Activated CD8-positive, alpha-beta memory T cell treated with anti-CD3 and anti-CD28 coated beads, Interleukin-2, amount 50 U/mL, for 4 hours (primary cell): ENCODE data around the gene BRCA2.
"Not testable (repeated sequence)": the region's sequence is repeated elsewhere in the genome, so short reads cannot be mapped to it uniquely, and the experiment has no call there.

Experiments
- DNase-seq: peaks from one replicate; pipeline ENCODE4 v3.0.0-alpha.2; 2020

Gene BRCA2

DNA sequence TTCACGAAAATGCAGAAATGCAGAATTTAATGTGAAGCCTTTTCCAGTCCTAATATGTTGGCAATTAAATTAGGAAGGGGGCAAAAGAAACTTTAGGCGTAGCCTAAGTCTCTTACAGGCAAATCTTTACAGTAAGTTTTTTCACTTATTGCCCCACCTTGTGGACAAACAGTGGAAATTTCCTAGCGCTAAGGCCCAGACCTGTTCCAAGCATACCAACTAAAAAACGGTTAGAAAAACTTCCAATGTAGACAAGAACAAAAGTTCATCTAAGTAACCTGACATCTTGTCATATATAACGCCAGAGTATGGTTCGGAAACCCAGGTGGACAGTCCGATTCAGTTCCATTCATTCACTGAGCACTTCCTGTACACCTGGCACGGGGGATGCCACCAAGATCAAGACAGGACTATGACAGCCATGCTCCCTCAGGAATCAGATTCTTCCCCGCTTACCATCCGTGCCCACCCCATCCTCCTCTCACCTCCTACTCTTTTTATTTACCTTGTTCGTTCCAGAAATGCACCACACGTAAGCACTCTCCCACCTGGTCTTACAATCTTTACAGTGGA, 5.1 kb upstream of the BRCA2 start:
- no peak for DNase-seq

DNA sequence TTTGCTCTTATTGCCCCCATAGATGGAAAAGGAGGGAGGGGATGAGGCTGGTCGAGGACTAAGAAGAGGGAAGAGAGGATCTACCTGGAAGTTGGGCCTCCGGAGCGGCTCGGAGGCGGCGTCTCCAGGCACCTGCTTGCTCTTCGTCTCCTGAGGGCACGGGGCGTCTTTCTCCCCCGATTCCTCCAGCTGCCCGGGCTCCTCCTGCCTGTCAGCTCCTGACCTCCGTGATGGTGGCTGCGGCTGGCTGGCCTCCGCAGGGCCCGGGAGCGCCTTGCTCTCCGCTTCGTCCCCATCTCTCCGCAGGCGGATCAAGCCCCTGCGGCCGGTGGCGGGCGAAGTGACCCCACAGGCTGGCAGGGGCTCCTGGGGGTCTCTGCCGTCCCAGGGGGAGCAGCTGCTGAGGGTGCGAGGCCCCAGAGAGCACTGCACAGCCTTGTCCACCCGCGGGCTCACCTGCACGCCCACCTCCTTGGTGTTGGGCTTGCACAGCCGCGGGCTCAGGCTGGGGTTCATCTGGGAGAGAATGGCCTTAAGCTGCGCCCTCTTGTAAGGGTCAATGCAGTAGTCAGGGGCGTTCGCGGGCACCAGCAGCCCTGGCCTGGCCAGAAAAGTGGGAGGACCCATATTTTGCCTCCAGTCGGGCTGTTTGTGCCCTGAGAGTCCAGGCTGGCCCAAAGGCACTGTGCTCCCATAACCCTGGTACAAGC, 4.0 kb upstream of the BRCA2 start:
- no peak for DNase-seq

DNA sequence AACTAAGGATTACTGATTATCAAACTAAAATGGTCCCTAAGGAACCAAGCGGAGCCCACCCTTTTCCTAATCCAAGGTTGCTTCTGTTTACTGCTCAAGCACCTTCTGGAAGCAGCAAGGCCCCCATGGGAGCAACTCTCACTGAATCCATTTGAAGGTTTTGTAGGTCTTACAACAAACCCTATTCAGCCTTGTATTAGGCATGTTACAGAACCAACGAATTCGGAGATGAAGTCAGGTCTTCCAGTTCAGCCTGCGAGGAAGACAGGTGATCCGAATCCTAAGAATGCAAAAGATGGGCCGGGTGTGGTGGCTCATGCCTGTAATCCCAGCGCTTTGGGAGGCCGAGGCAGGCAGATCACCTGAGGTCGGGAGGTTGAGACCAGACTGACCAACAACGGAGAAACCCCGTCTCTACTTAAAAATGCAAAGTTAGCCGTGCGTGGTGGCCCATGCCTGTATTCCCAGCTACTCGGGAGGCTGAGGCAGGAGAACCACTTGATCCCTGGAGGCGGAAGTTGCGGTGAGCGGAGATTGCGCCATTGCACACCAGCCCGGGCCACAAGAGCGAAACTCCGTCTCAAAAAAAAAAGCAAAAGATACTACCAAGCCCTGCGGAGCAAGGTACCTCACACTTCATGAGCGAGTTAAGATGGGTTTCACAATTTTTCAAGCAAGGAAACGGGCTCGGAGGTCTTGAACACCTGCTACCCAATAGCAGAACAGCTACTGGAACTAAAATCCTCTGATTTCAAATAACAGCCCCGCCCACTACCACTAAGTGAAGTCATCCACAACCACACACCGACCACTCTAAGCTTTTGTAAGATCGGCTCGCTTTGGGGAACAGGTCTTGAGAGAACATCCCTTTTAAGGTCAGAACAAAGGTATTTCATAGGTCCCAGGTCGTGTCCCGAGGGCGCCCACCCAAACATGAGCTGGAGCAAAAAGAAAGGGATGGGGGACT, 754 bp upstream of the BRCA2 start:
- peak; percentile 61 for DNase-seq

DNA sequence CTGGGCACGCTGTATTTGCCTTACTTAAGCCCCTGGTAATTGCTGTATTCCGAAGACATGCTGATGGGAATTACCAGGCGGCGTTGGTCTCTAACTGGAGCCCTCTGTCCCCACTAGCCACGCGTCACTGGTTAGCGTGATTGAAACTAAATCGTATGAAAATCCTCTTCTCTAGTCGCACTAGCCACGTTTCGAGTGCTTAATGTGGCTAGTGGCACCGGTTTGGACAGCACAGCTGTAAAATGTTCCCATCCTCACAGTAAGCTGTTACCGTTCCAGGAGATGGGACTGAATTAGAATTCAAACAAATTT, 676 bp downstream of the BRCA2 start:
- no peak for DNase-seq

DNA sequence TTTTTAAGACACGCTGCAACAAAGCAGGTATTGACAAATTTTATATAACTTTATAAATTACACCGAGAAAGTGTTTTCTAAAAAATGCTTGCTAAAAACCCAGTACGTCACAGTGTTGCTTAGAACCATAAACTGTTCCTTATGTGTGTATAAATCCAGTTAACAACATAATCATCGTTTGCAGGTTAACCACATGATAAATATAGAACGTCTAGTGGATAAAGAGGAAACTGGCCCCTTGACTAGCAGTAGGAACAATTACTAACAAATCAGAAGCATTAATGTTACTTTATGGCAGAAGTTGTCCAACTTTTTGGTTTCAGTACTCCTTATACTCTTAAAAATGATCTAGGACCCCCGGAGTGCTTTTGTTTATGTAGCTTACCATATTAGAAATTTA, 1.2 kb downstream of the BRCA2 start:
- no peak for DNase-seq

DNA sequence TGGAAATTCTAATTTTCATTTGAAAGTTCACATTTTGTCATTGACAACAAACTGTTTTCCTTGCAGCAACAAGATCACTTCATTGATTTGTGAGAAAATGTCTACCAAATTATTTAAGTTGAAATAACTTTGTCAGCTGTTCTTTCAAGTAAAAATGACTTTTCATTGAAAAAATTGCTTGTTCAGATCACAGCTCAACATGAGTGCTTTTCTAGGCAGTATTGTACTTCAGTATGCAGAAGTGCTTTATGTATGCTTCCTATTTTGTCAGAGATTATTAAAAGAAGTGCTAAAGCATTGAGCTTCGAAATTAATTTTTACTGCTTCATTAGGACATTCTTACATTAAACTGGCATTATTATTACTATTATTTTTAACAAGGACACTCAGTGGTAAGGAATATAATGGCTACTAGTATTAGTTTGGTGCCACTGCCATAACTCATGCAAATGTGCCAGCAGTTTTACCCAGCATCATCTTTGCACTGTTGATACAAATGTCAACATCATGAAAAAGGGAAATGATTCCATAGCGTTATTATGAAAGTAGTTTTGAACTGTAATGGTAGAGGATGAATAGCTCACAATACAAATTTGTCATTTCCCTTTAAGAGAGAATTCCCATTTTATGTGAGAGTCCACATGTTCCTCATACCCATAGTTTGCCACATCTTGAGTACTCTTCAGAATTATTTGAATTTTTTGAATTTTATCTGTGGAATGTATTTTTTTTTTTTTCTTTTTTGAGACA, 2.6 kb downstream of the BRCA2 start:
- DNase-seq = no peak

DNA sequence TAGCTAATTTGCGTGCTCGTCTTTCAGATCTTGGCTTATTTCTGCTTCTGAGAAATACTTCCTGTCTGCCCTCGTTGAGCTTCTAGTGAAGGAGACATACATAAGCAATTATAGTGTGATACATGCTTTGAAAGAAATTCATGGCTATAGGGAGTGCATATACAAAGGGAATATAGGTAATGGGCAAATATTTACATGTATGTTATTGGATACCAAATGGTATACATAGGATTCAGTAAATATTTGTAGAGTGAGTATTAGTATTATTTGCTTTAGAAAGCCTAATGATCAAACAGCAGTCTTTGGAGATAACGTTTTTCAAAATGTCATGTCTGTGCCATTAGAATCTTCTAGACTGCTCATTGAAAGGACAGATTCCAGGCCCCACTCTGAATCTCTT, 5.2 kb downstream of the BRCA2 start:
- DNase-seq = no peak

DNA sequence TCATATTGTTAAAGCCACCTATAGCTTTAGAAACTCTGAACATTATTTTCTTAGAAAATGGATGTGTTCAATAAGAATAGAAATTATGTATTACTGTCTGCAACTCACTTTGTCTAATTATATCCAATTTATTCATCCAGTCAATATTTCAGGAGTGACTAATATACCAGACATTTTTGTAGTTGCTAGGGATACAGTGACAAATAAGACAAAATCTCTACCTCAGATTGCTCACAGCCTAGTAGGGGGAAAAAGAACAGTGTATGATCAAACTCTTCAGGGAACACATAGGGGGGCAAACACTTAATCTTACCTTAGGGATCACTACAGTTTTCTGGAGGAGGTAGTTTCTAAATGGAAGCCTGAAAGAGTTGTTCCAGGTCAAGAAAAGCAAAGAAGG, 8.6 kb downstream of the BRCA2 start:
- no peak for DNase-seq

DNA sequence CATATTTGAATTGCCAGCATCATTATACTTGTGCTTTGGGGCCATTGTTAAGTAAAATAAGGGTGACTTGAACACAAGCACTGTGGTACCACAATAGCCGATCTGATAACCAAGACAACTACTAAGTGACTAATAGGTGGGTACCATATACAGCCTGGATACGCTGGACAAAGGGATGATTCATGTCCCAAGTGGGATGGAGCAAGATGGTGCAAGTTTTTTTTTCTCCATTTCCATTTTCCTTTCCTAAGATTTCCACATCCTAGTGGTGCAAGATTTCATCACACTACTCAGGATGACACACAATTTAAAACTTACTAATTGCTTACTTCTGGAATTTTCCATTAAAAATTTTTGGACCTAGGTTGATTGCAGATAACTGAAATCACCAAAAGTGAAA, 15.1 kb downstream of the BRCA2 start:
- no peak for DNase-seq

DNA sequence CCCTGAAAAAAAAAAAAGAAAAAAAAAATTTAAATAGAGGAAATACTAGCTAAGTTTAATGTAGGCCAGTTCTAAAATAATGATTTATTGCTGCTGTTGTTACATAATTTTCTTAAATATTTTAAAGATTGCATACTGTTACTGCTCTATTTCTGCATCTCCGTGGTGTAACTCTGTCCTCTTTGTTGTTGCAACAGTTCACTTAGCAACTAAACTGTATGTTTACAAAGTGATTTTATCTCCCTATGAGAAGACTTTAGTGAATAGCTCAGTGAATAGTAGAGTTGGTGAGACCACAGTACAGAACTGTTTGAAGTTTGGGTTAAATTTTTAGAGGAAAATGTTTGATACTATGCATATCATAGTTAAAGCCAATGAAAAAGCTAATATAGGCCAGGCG, 19.4 kb downstream of the BRCA2 start:
- DNase-seq = no peak

DNA sequence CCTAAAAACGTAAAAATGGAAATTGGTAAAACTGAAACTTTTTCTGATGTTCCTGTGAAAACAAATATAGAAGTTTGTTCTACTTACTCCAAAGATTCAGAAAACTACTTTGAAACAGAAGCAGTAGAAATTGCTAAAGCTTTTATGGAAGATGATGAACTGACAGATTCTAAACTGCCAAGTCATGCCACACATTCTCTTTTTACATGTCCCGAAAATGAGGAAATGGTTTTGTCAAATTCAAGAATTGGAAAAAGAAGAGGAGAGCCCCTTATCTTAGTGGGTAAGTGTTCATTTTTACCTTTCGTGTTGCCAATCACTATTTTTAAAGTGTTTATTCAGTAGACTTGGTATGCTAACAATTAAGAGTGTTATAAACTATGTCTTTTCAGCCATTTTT, 25.6 kb downstream of the BRCA2 start:
- DNase-seq = no peak

DNA sequence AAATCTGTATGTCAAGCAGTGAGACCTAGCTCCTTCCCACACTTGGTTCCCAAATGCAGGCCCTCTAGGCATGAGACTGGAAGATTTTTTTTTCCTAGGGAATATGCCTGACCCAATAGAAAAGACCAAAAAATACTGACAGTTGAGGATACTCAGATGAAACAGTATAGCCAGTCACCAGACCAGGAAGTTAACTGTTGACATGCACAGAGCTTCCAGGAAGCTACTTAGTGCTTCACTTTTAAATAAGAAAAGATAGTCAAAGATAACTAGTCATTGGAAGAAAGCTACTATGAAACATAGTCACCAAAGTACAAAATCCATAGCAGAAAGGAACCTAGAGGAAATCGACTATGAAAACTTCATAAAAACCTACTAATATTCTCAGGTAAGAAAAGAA, 32.3 kb downstream of the BRCA2 start:
- no peak for DNase-seq

DNA sequence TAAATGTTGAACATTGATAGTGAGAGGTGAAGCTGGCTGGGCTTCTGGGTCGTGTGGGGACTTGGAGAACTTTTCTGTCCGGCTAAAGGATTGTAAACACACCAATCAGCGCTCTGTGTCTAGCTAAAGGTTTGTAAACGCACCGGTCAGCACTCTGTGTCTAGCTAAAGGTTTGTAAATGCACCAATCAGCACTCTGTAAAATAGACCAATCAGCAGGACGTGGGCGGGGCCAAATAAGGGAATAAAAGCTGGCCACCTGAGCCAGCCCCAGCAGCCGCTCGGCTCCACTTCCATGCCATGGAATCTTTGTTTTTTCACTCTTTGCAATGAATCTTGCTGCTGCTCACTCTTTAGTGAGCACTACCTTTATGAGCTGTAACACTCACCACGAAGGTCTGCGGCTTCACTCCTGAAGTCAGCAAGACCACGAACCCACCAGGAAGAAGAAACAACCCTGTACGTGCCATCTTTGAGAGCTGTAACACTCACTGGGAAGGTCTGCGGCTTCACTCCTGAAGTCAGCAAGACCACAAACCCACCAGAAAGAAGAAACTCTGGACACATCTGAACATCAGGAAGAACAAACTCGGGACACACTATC, 35.6 kb downstream of the BRCA2 start:
- not testable (repeated sequence) for DNase-seq

DNA sequence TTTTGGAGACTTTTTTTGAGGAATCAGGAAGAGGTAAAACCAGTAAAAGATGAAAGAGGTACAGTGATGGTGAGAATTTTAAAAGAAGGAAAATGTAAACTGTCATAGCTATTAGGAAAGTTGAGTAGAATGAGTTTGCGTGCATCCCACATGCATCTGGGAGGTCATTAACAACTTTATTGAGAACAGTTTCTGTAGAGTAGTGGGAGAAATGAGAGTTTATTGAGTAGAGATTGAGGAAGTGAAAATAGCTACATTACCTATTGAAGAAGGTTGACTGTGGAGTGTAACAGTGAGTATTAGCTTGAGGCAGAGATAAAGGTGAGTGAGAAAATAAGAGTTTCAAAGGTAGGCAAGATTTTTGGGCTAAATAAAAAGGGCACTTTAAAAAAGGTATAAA, 38.7 kb downstream of the BRCA2 start:
- DNase-seq = no peak

DNA sequence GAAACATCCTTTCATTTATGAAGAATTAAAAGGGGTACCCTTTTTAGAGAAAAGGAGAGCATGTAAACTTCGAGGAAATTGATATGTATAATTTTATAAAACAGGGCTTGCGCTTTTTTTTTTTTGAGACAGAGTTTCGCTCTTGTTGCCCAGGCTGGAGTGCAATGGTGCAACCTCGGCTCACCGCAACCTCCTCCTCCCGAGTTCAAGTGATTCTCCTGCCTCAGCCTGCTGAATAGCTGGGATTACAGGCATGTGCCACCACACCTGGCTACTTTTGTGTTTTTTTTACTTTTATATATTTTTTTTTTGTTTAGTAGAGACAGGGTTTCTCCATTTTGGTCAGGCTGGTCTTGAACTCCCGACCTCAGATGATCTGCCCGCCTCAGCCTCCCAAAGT, 40.6 kb downstream of the BRCA2 start:
- DNase-seq = not testable (repeated sequence)

DNA sequence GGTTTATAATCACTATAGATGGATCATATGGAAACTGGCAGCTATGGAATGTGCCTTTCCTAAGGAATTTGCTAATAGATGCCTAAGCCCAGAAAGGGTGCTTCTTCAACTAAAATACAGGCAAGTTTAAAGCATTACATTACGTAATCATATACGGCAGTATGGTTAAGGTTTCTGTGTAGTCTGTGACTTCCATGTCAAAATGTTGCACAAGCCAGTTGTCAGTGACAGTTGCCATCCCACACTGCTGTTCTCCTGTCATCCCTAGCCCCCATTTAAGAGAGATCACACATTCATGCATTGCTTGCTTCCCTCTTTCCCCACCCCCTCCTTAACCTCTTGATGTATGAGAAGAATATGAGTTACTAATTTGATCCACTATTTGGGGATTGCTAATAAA, 47.3 kb downstream of the BRCA2 start:
- DNase-seq = no peak

DNA sequence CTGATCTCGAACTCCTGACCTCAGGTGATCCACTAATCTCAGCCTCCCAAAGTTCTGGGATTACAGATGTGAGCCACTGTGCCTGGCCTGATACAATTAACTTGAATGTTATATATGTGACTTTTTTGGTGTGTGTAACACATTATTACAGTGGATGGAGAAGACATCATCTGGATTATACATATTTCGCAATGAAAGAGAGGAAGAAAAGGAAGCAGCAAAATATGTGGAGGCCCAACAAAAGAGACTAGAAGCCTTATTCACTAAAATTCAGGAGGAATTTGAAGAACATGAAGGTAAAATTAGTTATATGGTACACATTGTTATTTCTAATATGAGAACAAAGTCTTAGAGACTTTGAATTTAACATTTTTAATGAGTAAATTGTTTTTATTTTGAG, 55.5 kb downstream of the BRCA2 start:
- DNase-seq = no peak

DNA sequence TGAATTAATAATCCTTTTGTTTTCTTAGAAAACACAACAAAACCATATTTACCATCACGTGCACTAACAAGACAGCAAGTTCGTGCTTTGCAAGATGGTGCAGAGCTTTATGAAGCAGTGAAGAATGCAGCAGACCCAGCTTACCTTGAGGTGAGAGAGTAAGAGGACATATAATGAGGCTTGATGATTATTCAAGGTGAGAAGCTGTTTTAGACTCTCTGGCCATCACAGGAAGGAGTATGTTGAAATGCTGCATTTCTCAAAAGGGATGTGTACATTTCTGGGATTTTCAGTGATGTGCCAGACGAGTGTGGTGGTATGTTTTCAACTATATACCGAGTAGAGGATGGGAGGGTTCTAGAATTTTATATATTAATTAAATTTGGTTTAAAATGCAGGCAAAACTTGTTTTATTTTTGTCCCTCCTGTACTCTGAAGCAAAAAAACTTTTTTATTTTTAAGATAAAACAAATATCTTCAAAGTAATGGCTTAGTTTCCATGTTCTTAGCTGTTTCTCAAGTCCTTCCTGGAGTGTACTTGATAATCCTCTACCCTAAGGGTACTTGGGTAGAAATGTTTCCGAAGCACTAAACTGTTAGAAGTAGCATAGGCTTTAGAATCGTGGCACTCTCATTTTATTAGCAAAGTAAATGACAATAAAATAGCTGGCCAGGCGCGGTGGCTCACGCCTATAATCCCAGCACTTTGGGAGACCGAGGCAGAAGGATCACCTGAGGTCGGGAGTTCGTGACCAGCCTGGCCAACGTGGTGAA, 61.5 kb downstream of the BRCA2 start:
- DNase-seq = no peak

DNA sequence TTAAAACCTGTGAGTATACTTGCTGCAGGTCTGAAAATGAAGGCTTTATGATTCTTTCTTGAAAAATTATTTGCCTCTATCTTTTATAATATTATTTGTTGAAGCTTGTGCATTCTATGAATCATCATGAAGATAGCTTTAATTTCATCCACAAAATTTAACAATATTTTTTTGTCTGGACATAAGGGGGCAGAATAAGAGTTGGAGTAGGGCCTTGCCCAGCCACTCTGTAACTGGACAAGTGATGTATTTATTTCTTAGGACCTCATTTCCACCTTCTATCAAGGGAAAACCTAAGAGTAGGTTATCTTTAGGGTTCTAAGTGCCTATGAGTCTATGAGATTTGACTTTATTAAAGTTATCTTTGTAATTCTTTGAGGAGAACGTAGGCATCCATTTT, 62.7 kb downstream of the BRCA2 start:
- DNase-seq = no peak

DNA sequence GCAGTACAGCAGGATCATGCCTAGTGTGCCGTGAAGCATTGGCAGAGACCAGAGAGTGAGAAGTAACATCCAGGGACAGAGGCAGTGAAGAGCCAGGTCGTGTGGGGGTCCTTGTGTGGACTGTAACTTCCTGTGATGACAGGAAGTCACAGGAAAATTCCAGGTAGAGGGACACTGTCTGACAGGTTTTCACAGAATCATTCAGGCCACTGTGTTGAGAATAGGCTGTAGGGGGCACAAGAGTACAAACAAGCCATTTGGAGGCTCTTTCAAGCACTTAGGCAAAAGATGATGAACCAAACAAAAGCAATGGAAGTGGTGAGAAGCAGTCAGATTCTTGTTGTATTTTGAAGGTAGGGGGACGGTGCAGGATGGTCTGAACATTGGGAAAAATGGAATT, 66.2 kb downstream of the BRCA2 start:
- no peak for DNase-seq

DNA sequence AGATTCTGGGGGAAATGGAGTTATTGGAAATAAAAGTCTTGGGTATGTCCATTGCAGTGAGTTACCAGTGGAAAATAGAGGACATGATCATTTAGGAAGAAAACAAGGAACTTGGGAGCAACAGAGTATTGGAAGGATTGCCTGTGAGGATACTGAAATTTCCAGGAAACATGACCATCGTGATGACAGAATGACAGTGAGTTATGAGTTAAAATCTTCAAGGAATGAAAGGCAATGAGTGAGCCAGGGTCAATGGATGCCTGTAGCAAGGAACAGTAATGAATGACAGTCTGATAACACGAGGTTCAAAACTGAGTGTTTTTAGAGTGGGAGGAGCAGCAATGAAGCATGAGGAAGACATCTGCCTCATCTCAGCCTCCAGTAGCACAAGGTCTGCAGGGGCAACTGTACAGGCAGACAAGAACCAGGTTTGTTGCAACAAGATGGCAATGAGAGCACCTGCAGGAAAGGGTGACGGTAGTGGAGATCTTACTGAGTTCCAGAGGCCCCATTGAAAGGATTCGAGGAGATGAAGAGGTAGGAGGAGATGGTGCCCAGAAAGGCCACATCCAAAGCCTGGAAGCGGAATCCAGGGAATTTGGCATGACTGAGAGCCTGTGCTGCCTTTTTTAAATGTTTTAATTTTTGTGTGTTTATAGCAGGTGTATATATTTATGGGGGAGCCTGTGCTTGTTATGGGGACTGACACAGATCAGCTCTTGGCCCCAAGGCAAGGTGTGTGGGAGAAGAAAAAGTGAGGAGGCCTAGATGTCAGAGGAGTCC, 68.7 kb downstream of the BRCA2 start:
- DNase-seq = no peak
